GM19324 (cell line): ENCODE data around the gene RHOB.
"Not testable (repeated sequence)": the region's sequence is repeated elsewhere in the genome, so short reads cannot be mapped to it uniquely, and the experiment has no call there.

ENCODE experiments used
- ATAC-seq: cut with Tn5 transposase; IDR thresholded peaks from one replicate; pipeline ENCODE4 v1.9.1; 2021; ENCODE audit warnings: mild to moderate bottlenecking, moderate library complexity; ENCODE audit not compliant: unreplicated experiment, low FRiP score

Gene RHOB

GRCh38 chr2:20422402-20423271 lies 24.2 kb upstream of the RHOB start:
- no peak for ATAC-seq

GRCh38 chr2:20423359-20423758 lies 23.5 kb upstream of the RHOB start:
- no peak for ATAC-seq

GRCh38 chr2:20423847-20424246 lies 23.0 kb upstream of the RHOB start:
- no peak for ATAC-seq

- ATAC-seq, result peak; percentile 81
Measured at GRCh38 chr2:20424300-20425290, 22.3 kb upstream of the RHOB start.

- no peak for ATAC-seq
Measured at GRCh38 chr2:20425371-20425881, 21.4 kb upstream of the RHOB start.

- no peak for ATAC-seq
Measured at GRCh38 chr2:20425884-20426283, 21.0 kb upstream of the RHOB start.

- no peak for ATAC-seq
Measured at GRCh38 chr2:20427931-20428526, 18.8 kb upstream of the RHOB start.

- ATAC-seq, result no peak
Measured at GRCh38 chr2:20428717-20429490, 18.0 kb upstream of the RHOB start.

GRCh38 chr2:20429528-20429927 lies 17.3 kb upstream of the RHOB start:
- ATAC-seq, result peak; percentile 55

- ATAC-seq, result no peak
Measured at GRCh38 chr2:20430035-20430434, 16.8 kb upstream of the RHOB start.

- ATAC-seq, result no peak
Measured at GRCh38 chr2:20430461-20431300, 16.2 kb upstream of the RHOB start.

GRCh38 chr2:20431301-20431698 lies 15.6 kb upstream of the RHOB start:
- no peak for ATAC-seq

GRCh38 chr2:20431772-20432171 lies 15.1 kb upstream of the RHOB start:
- no peak for ATAC-seq

- ATAC-seq, result no peak
Measured at GRCh38 chr2:20432714-20433113, 14.2 kb upstream of the RHOB start.

- no peak for ATAC-seq
Measured at GRCh38 chr2:20433249-20433648, 13.6 kb upstream of the RHOB start.

GRCh38 chr2:20433946-20434553 lies 12.8 kb upstream of the RHOB start:
- ATAC-seq, result no peak

- no peak for ATAC-seq
Measured at GRCh38 chr2:20434588-20435294, 12.1 kb upstream of the RHOB start.

- not testable (repeated sequence) for ATAC-seq
Measured at GRCh38 chr2:20435456-20435855, 11.4 kb upstream of the RHOB start.
